ENCODE data around the gene SGIP1.

Gene SGIP1

GRCh38 chr1:66628926-66629325 lies 95.0 kb downstream of the SGIP1 start:
- H3K4me1 ChIP-seq = no peaks in the 10 kb centered on the region; the same call in 1 of the 2 replicates
- no peak for DNase-seq
- no peaks in the 10 kb centered on the region for H3K27me3 ChIP-seq
- no peak overlapping the region for H3K4me3 ChIP-seq (ENCODE audit: low read depth, low read length)
- no peak for TF ChIP-seq CTCF (IDR thresholded peaks at IDR 0.05; ENCODE audit: low read depth, low read length)
- peaks cover 3% of the 10 kb centered on the region; the same call in 1 of the 2 replicates for H3K36me3 ChIP-seq
- no peaks in the 10 kb centered on the region for H3K9me3 ChIP-seq

GRCh38 chr1:66633159-66633558 lies 99.2 kb downstream of the SGIP1 start:
- no peaks in the 10 kb centered on the region for H3K27me3 ChIP-seq
- H3K4me3 ChIP-seq (ENCODE audit: low read depth, low read length) = no peak overlapping the region
- DNase-seq = no peak
- no peaks in the 10 kb centered on the region for H3K9me3 ChIP-seq
- no peaks in the 10 kb centered on the region; the same call in 1 of the 2 replicates for H3K4me1 ChIP-seq
- no peak for TF ChIP-seq CTCF (IDR thresholded peaks at IDR 0.05; ENCODE audit: low read depth, low read length)
- no peaks in the 10 kb centered on the region for H3K36me3 ChIP-seq

- Histone ChIP-seq H3K4me3 (ENCODE audit: low read depth, low read length) (no peak overlapping the region), H3K4me1 (no peaks in the 10 kb centered on the region; the same call in 1 of the 2 replicates), H3K9me3 (no peaks in the 10 kb centered on the region), H3K36me3 (no peaks in the 10 kb centered on the region), H3K27me3 (no peaks in the 10 kb centered on the region)
- TF ChIP-seq CTCF (IDR thresholded peaks at IDR 0.05; ENCODE audit: low read depth, low read length) = no peak
- DNase-seq = no peak
These were observed 103.2 kb downstream of the SGIP1 start for GRCh38 chr1:66637146-66637545.

- H3K27me3 ChIP-seq = no peaks in the 10 kb centered on the region
- H3K36me3 ChIP-seq = no peaks in the 10 kb centered on the region; the same call in 1 of the 2 replicates
- DNase-seq = no peak
- H3K4me1 ChIP-seq = no peaks in the 10 kb centered on the region
- no peaks in the 10 kb centered on the region for H3K9me3 ChIP-seq
- TF ChIP-seq CTCF (IDR thresholded peaks at IDR 0.05; ENCODE audit: low read depth, low read length) = no peak
- H3K4me3 ChIP-seq (ENCODE audit: low read depth, low read length) = no peak overlapping the region
These were observed 108.0 kb downstream of the SGIP1 start for GRCh38 chr1:66641891-66642473.

- Histone ChIP-seq H3K4me1 (no peaks in the 10 kb centered on the region), H3K4me3 (ENCODE audit: low read depth, low read length) (no peak overlapping the region), H3K9me3 (no peaks in the 10 kb centered on the region), H3K27me3 (no peaks in the 10 kb centered on the region), H3K36me3 (no peaks in the 10 kb centered on the region; the same call in 1 of the 2 replicates)
- TF ChIP-seq CTCF (IDR thresholded peaks at IDR 0.05; ENCODE audit: low read depth, low read length) = no peak
- no peak for DNase-seq
These were observed 109.0 kb downstream of the SGIP1 start for GRCh38 chr1:66642992-66643391.

- H3K9me3 ChIP-seq = no peaks in the 10 kb centered on the region
- no peaks in the 10 kb centered on the region for H3K4me1 ChIP-seq
- no peaks in the 10 kb centered on the region; the same call in 1 of the 2 replicates for H3K36me3 ChIP-seq
- no peak for TF ChIP-seq CTCF (IDR thresholded peaks at IDR 0.05; ENCODE audit: low read depth, low read length)
- no peak for DNase-seq
- H3K27me3 ChIP-seq = no peaks in the 10 kb centered on the region
- H3K4me3 ChIP-seq (ENCODE audit: low read depth, low read length) = no peak overlapping the region
These were observed 110.4 kb downstream of the SGIP1 start for GRCh38 chr1:66644331-66644730.
